ENCODE results near the gene SULF2. TPM values are rescaled to one million over a fixed set of nuclear protein-coding genes. Genes with fewer than 3 reads are reported as not detected.

Gene SULF2
- total RNA-seq, 1 donor from 2014 or later: 52.8 TPM

GRCh38 chr20:47747669-47748031 lies 37.6 kb downstream of the SULF2 start:
- intact Hi-C loops (cut with DNase I): no loop called here

GRCh38 chr20:47744803-47745202 lies 40.5 kb downstream of the SULF2 start:
- no peaks in the 10 kb centered on the region for H3K27me3 ChIP-seq
- DNase-seq (no peak), ATAC-seq (no peak)
- H3K27ac ChIP-seq: no peak overlapping the region
- no peak for TF ChIP-seq CTCF (IDR thresholded peaks at IDR 0.05)
- no peak overlapping the region for H3K4me3 ChIP-seq
- peaks cover 13% of the 10 kb centered on the region for H3K4me1 ChIP-seq
- no peaks in the 10 kb centered on the region for H3K9me3 ChIP-seq
- intact Hi-C loops (cut with DNase I): no loop called here
- H3K36me3 ChIP-seq: no peaks in the 10 kb centered on the region

More at GRCh38 chr20:47747669-47748031, 37.6 kb downstream of the SULF2 start:
- Histone ChIP-seq H3K27ac (no peak overlapping the region), H3K9me3 (no peaks in the 10 kb centered on the region), H3K4me3 (no peak overlapping the region), H3K27me3 (no peaks in the 10 kb centered on the region), H3K4me1 (peaks cover 14% of the 10 kb centered on the region), H3K36me3 (no peaks in the 10 kb centered on the region)
- TF ChIP-seq CTCF (IDR thresholded peaks at IDR 0.05): no peak
- ATAC-seq (no peak), DNase-seq (no peak)

- Histone ChIP-seq H3K27ac (no peak overlapping the region), H3K27me3 (no peaks in the 10 kb centered on the region), H3K9me3 (no peaks in the 10 kb centered on the region), H3K4me3 (no peak overlapping the region), H3K4me1 (peaks cover 4% of the 10 kb centered on the region), H3K36me3 (no peaks in the 10 kb centered on the region)
- intact Hi-C loops (cut with DNase I): no loop called here
- DNase-seq (no peak), ATAC-seq (no peak)
- no peak for TF ChIP-seq CTCF (IDR thresholded peaks at IDR 0.05)
Measured at GRCh38 chr20:47743671-47744070, 41.6 kb downstream of the SULF2 start.

GRCh38 chr20:47741669-47742608 lies 43.3 kb downstream of the SULF2 start:
- Histone ChIP-seq H3K4me1 (no peaks in the 10 kb centered on the region), H3K4me3 (no peak overlapping the region), H3K36me3 (no peaks in the 10 kb centered on the region), H3K27me3 (no peaks in the 10 kb centered on the region), H3K27ac (no peak overlapping the region), H3K9me3 (no peaks in the 10 kb centered on the region)
- ATAC-seq (no peak), DNase-seq (no peak)
- TF ChIP-seq CTCF (IDR thresholded peaks at IDR 0.05): no peak
- intact Hi-C loops (cut with DNase I): no loop called here

- DNase-seq: peak; percentile 73
- intact Hi-C loops (cut with DNase I): no loop called here
Measured at GRCh38 chr20:47740862-47741184, 44.5 kb downstream of the SULF2 start.

More at GRCh38 chr20:47740862-47741184, 44.5 kb downstream of the SULF2 start:
- Histone ChIP-seq H3K9me3 (no peaks in the 10 kb centered on the region), H3K4me1 (no peaks in the 10 kb centered on the region), H3K27ac (no peak overlapping the region), H3K27me3 (no peaks in the 10 kb centered on the region), H3K36me3 (no peaks in the 10 kb centered on the region), H3K4me3 (no peak overlapping the region)
- no peak for TF ChIP-seq CTCF (IDR thresholded peaks at IDR 0.05)
- ATAC-seq: peak; percentile 85
